GM12878 (cell line): Measurements from ENCODE around the gene CDYL2. TPM values are rescaled to one million over a fixed set of nuclear protein-coding genes. Genes with fewer than 3 reads are reported as not detected.

Experiments used
- ATAC-seq: fragments of 200-7000 bp; cut with Tn5 transposase; 3 replicates; pipeline ENCODE4 v1.9.1; 2020; ENCODE audit warnings: mild to moderate bottlenecking, moderate library complexity
- BruUV-seq: library from RNA; stranded (reverse); fragments of 400-500 nt; replicated peaks from 2 replicates; lab custom pipeline; 2021; lab: Mats Ljungman, UMichigan
- CTCF ChIA-PET: fragments of 300-600 bp; sonication (Branson Sonifier 250); formaldehyde crosslinking; extraction: SDS; loops from one replicate; lab custom pipeline; 2021; ENCODE audit warnings: inconsistent platforms; lab: Yijun Ruan, JAX
- POLR2A ChIA-PET: fragments of 350-600 bp; formaldehyde crosslinking; extraction: SDS; loops from one replicate; lab custom pipeline; 2021; ENCODE audit warnings: inconsistent platforms; lab: Charles Lee
- RAD21 ChIA-PET: fragments of 300-600 bp; sonication (Branson Sonifier 250); formaldehyde crosslinking; loops from one replicate; lab custom pipeline; 2023; ENCODE audit warnings: antibody characterized with exemption; ENCODE audit not compliant: unreplicated experiment; lab: Charles Lee
- SMC1A ChIA-PET: fragments of 300-600 bp; sonication (Branson Sonifier 250); formaldehyde crosslinking; loops from one replicate; lab custom pipeline; 2023; ENCODE audit not compliant: unreplicated experiment, uncharacterized antibody; lab: Charles Lee
- DNase-seq: peaks from one replicate; pipeline ENCODE4 v3.0.0-alpha.2; 2011; ENCODE audit warnings: low read depth, low spot score
- FAIRE-seq: peaks from 3 replicates; lab custom pipeline; 2011; peaks lifted over from hg19 to GRCh38; lab: Jason Lieb, UNC
- H2AFZ ChIP-seq: 2 replicates; pipeline ENCODE4 v1.6.0; 2011; ENCODE audit warnings: low read depth, low read length, control low read depth; ENCODE audit not compliant: control insufficient read depth
- H3K27ac ChIP-seq: 2 replicates; pipeline ENCODE4 v1.5.1; 2011; ENCODE audit warnings: control low read depth; ENCODE audit not compliant: control insufficient read depth, insufficient read depth
- H3K27me3 ChIP-seq, 2 experiments: replicated peaks in 1 of 2; 2 replicates each; pipeline versions ENCODE4 v1.6.0 to v1.6.1; 2011; ENCODE audit warnings: low read length in 1 of 2; ENCODE audit not compliant: control insufficient read depth in 2 of 2, insufficient read depth in 2 of 2
- H3K36me3 ChIP-seq, 2 experiments: 2 replicates each; pipeline ENCODE4 v1.5.1; 2011; ENCODE audit warnings: low read length in 1 of 2; ENCODE audit not compliant: control insufficient read depth in 2 of 2, insufficient read depth in 2 of 2
- H3K4me1 ChIP-seq: 2 replicates; pipeline ENCODE4 v1.6.1; 2011; ENCODE audit warnings: mild to moderate bottlenecking, low read length, moderate library complexity, mixed read lengths; ENCODE audit not compliant: control insufficient read depth, insufficient read depth
- H3K4me2 ChIP-seq: 2 replicates; pipeline ENCODE4 v1.6.0; 2011; ENCODE audit warnings: control low read depth; ENCODE audit not compliant: control insufficient read depth, insufficient read depth
- H3K4me3 ChIP-seq: fragments of 200-600 bp; sonication (generic); 2 replicates; pipeline ENCODE4 v1.5.1; 2016
- H3K79me2 ChIP-seq: 2 replicates; pipeline ENCODE4 v1.6.0; 2011; ENCODE audit warnings: low read length; ENCODE audit not compliant: control insufficient read depth, insufficient read depth
- H3K9ac ChIP-seq: 2 replicates; pipeline ENCODE4 v1.8.0; 2011; ENCODE audit warnings: low read length, control low read depth, mixed read lengths; ENCODE audit not compliant: control insufficient read depth, insufficient read depth
- H3K9me3 ChIP-seq: replicated peaks from 3 replicates; pipeline ENCODE4 v1.5.1; 2011; ENCODE audit warnings: mild to moderate bottlenecking, low read length; ENCODE audit not compliant: control insufficient read depth, insufficient read depth
- H4K20me1 ChIP-seq: 2 replicates; pipeline ENCODE4 v1.6.0; 2011; ENCODE audit not compliant: control insufficient read depth, insufficient read depth
- E4F1 ChIP-seq: fragments of 450-650 bp; IDR thresholded peaks from 2 replicates; pipeline ENCODE4 v1.6.1; 2018; ENCODE audit warnings: borderline replicate concordance, mild to moderate bottlenecking; ENCODE audit not compliant: partially characterized antibody
- EP300 ChIP-seq, 2 experiments: fragments of 150-350 bp in 1 of 2; IDR thresholded peaks; 2 replicates each; pipeline ENCODE4 v1.6.1; 2011 to 2012; ENCODE audit warnings: low read depth in 2 of 2, low read length in 2 of 2, borderline replicate concordance in 1 of 2, improper control_type of control experiment in 1 of 2, inconsistent platforms in 1 of 2; ENCODE audit not compliant: control insufficient read depth in 1 of 2
- FOXM1 ChIP-seq: IDR thresholded peaks from 2 replicates; pipeline ENCODE4 v1.6.1; 2012; ENCODE audit warnings: low read depth, mild to moderate bottlenecking, inconsistent platforms, low read length, moderate library complexity
- KDM1A ChIP-seq: fragments of 200-600 bp; sonication (generic); IDR thresholded peaks from 2 replicates; pipeline ENCODE4 v1.6.1; 2016; ENCODE audit warnings: borderline replicate concordance
- NR2C2 ChIP-seq: IDR thresholded peaks from 2 replicates; pipeline ENCODE4 v1.6.1; 2011; ENCODE audit warnings: borderline replicate concordance, low read depth; ENCODE audit not compliant: control insufficient read depth, insufficient read length
- SMAD5 ChIP-seq: IDR thresholded peaks from 2 replicates; pipeline ENCODE4 v1.6.1; 2016; ENCODE audit warnings: antibody characterized with exemption, low read depth
- WGBS: methylation state at CpG from one replicate; pipeline ENCODE4 v1.1.6; 2016; ENCODE audit warnings: low lambda C conversion rate; ENCODE audit not compliant: insufficient replicate concordance, insufficient coverage; ENCODE audit errors: missing lambda C conversion rate; 5-methylcytosine and 5-hydroxymethylcytosine counted together
- in situ Hi-C: fragments of 300-500 bp; cut with MboI; formaldehyde crosslinking; loops from 9 replicates; pipeline ENCODE4 v1.14.3; 2018; ENCODE audit warnings: mixed read lengths
- intact Hi-C: fragments of 100-400 bp; cut with micrococcal nuclease; formaldehyde crosslinking; loops from one replicate; pipeline ENCODE4 v1.14.2; 2022; ENCODE audit not compliant: unreplicated experiment
- polyA plus RNA-seq, 11 experiments: library from polyadenylated mRNA; depleted of rRNA in 4 of 11; unstranded in 6 of 11; stranded (reverse) in 5 of 11; fragments of >200 nt; fragmentation: Nextera tagmentation in 4 of 11; fragmentation: Illumina TruSeq in 1 of 11; extraction: Ambion mirVana in 4 of 11; extraction: Trizol in 1 of 11; gene quantifications; 1 replicate in 1 of 11; 2 replicates in 10 of 11; pipeline versions ENCODE4 v1.2.1 to v1.2.3, GENCODE V29; 2011 to 2016; ENCODE audit warnings: inconsistent platforms in 2 of 11, missing spikeins in 2 of 11, low read depth in 1 of 11
- total RNA-seq, 4 experiments: library from RNA; depleted of rRNA in 3 of 4; stranded (reverse); fragments of >200 nt in 3 of 4; fragmentation: Illumina TruSeq in 1 of 4; extraction: Trizol in 1 of 4; gene quantifications; 2 replicates each; pipeline versions ENCODE4 v1.2.1 to v1.2.3, GENCODE V29; 2013 to 2021

The CDYL2 gene
- total and polyA plus RNA-seq, 10 of the 15 experiments (the other 5 are each of a cell fraction or from before 2014, with no cell fraction given) = 0.27 to 22.9 (median 3.9) TPM

GRCh38 chr16:80599466-80599865, 204.9 kb downstream of the CDYL2 start:
- Histone ChIP-seq H3K9ac (no peak overlapping the region), H3K4me1 (no peaks in the 10 kb centered on the region), H3K4me3 (no peak overlapping the region), H4K20me1 (no peaks in the 10 kb centered on the region), H3K4me2 (no peak overlapping the region), H3K27ac (no peak overlapping the region), H3K9me3 (no peaks in the 10 kb centered on the region), H3K27me3 (no peaks in the 10 kb centered on the region), H3K79me2 (no peaks in the 10 kb centered on the region), H3K36me3 (no peaks in the 10 kb centered on the region), H2AFZ (no peak overlapping the region)
- CTCF ChIA-PET = no interaction called here
- intact Hi-C loops = no loop called here
- SMC1A ChIA-PET = interaction anchor here (0.6 kb wide), 1 partner anchor 39 kb away, joined by 3 read pairs; no protein-coding TSS in a partner anchor
- DNase-seq = no peak
- in situ Hi-C loops = no loop called here
- BruUV-seq = no TSS peak
- TF ChIP-seq KDM1A (no peak), SMAD5 (no peak), E4F1 (no peak), FOXM1 (no peak), NR2C2 (no peak), EP300 (IDR thresholded peaks at IDR 0.05; ENCODE audit: borderline replicate concordance in 1 of 2, control insufficient read depth in 1 of 2, low read depth in 2 of 2, low read length in 2 of 2) (no peak)
- 54% methylated on average over 3 of the region's 3 CpGs for WGBS
- POLR2A ChIA-PET = no interaction called here
- no peak for FAIRE-seq
- ATAC-seq = no peak
- RAD21 ChIA-PET = no interaction called here
